PC-9 (cell line): ENCODE measurements around the gene ATXN1. TPM values are rescaled to one million over a fixed set of nuclear protein-coding genes. Genes with fewer than 3 reads are reported as not detected.
"Not testable (repeated sequence)": the region's sequence is repeated elsewhere in the genome, so short reads cannot be mapped to it uniquely, and the experiment has no call there.

ENCODE experiments used
- BruUV-seq: library from RNA; stranded (reverse); fragments of 400-500 nt; replicated peaks from 2 replicates; lab custom pipeline; 2021; lab: Mats Ljungman, UMichigan
- CTCF ChIA-PET: fragments of 300-600 bp; sonication (Branson Sonifier 250); formaldehyde crosslinking; loops from one replicate; lab custom pipeline; 2022; ENCODE audit warnings: antibody characterized with exemption; lab: Charles Lee
- POLR2A ChIA-PET: fragments of 300-600 bp; sonication (Branson Sonifier 250); formaldehyde crosslinking; loops from one replicate; lab custom pipeline; 2022; ENCODE audit warnings: antibody characterized with exemption; ENCODE audit not compliant: unreplicated experiment; lab: Charles Lee
- DNase-seq, 2 experiments: peaks; one replicate each; pipeline versions ENCODE4 v3.0.0 to v3.0.0-alpha.2; 2015 to 2022; ENCODE audit warnings: mixed read lengths in 1 of 2
- H2AFZ ChIP-seq: fragments of 200-600 bp; sonication (generic); 2 replicates; pipeline ENCODE4 v1.8.1; 2017; ENCODE audit warnings: antibody characterized with exemption
- H3F3A ChIP-seq: fragments of 200-600 bp; sonication (generic); 2 replicates; pipeline ENCODE4 v1.8.1; 2017; ENCODE audit warnings: antibody characterized with exemption, mild to moderate bottlenecking, low read depth; ENCODE audit not compliant: insufficient read depth
- H3K27ac ChIP-seq: fragments of 200-600 bp; sonication (generic); 2 replicates; pipeline ENCODE4 v1.6.1; 2016; ENCODE audit warnings: mixed run types
- H3K27me3 ChIP-seq: fragments of 200-600 bp; sonication (generic); 2 replicates; pipeline ENCODE4 v1.6.1; 2016; ENCODE audit warnings: low read depth, mixed run types; ENCODE audit not compliant: insufficient read depth
- H3K36me3 ChIP-seq: fragments of 200-600 bp; sonication (generic); 2 replicates; pipeline ENCODE4 v1.6.1; 2016; ENCODE audit warnings: low read depth, mixed run types
- H3K4me1 ChIP-seq: fragments of 200-600 bp; sonication (generic); replicated peaks from 2 replicates; pipeline ENCODE4 v1.6.1; 2016; ENCODE audit warnings: mixed run types; ENCODE audit not compliant: insufficient read depth
- H3K4me2 ChIP-seq: fragments of 200-600 bp; sonication (generic); 2 replicates; pipeline ENCODE4 v1.6.1; 2017; ENCODE audit warnings: mixed run types
- H3K4me3 ChIP-seq: fragments of 200-600 bp; sonication (generic); 2 replicates; pipeline ENCODE4 v1.6.1; 2016; ENCODE audit warnings: mixed run types
- H3K79me2 ChIP-seq: fragments of 200-600 bp; sonication (generic); 2 replicates; pipeline ENCODE4 v1.6.1; 2017; ENCODE audit warnings: low read depth, mixed run types
- H3K9me2 ChIP-seq: fragments of 200-600 bp; sonication (generic); 2 replicates; pipeline ENCODE4 v1.8.1; 2017; ENCODE audit warnings: mild to moderate bottlenecking; ENCODE audit not compliant: insufficient read depth
- H3K9me3 ChIP-seq: fragments of 200-600 bp; sonication (generic); 2 replicates; pipeline ENCODE4 v1.8.1; 2016; ENCODE audit warnings: low read depth; ENCODE audit not compliant: insufficient read depth
- H4K20me1 ChIP-seq: fragments of 200-600 bp; sonication (generic); 2 replicates; pipeline ENCODE4 v1.8.1; 2017; ENCODE audit not compliant: insufficient read depth
- CTCF ChIP-seq: fragments of 200-600 bp; sonication (generic); conservative IDR thresholded peaks from 2 replicates; pipeline ENCODE4 v1.6.1; 2017; ENCODE audit warnings: mixed run types, antibody characterized with exemption, mild to moderate bottlenecking, moderate library complexity
- EZH2 ChIP-seq: fragments of 200-600 bp; sonication (generic); IDR thresholded peaks from 2 replicates; pipeline ENCODE4 v1.8.0; 2017; ENCODE audit warnings: antibody characterized with exemption, low read depth
- intact Hi-C: fragments of 100-400 bp; cut with micrococcal nuclease; formaldehyde crosslinking; loops from one replicate; pipeline ENCODE4 v1.10.0; 2022; ENCODE audit not compliant: unreplicated experiment
- total RNA-seq: library from RNA; stranded (reverse); gene quantifications from 2 replicates; pipeline ENCODE4 v1.2.3, GENCODE V29; 2021

ATXN1 gene
- total RNA-seq, 1 experiment from 2014 or later: 42.7 TPM

DNA sequence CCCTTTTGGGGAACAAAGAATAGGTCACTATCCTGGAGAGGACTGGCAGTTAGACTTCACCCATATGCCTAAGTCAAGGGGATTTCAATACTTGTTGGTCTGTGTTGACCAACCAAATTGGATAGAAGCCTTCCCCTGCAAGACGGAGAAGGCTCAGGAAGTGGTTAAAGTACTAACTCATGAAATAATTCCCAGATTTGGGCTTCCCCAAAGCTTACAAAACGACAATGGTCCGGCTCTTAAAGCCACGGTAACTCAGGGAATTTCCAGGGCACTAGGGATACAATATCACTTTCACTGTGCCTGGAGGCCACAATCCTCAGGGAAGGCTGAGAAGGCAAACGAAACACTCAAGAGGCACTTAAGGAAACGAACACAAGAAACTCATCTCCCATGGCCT is 299.8 kb downstream of the ATXN1 start:
- Histone ChIP-seq H3K27me3 (no peaks in the 10 kb centered on the region), H3K9me3 (no peaks in the 10 kb centered on the region), H3K79me2 (no peaks in the 10 kb centered on the region), H4K20me1 (no peaks in the 10 kb centered on the region), H3K9me2 (no peaks in the 10 kb centered on the region), H3K4me3 (no peak overlapping the region), H3K4me1 (peaks cover 14% of the 10 kb centered on the region), H2AFZ (no peak overlapping the region), H3K36me3 (no peaks in the 10 kb centered on the region), H3K27ac (no peak overlapping the region), H3F3A (no peaks in the 10 kb centered on the region), H3K4me2 (no peak overlapping the region)
- no TSS peak for BruUV-seq
- intact Hi-C loops: no loop called here
- DNase-seq: no peak
- POLR2A ChIA-PET: no interaction called here
- no peak for TF ChIP-seq EZH2
- CTCF ChIA-PET: no interaction called here

- H3K27me3 ChIP-seq, DNase-seq, H3K4me2 ChIP-seq, H3K4me3 ChIP-seq, H3K36me3 ChIP-seq, H4K20me1 ChIP-seq, CTCF ChIA-PET, intact Hi-C loops, POLR2A ChIA-PET, H3K9me2 ChIP-seq, BruUV-seq, H3K27ac ChIP-seq, H3F3A ChIP-seq, H3K79me2 ChIP-seq, H2AFZ ChIP-seq, H3K9me3 ChIP-seq: not testable (repeated sequence)
- peaks cover 14% of the 10 kb centered on the region for H3K4me1 ChIP-seq
Observed at GRCh38 chr6:16459472-16459871, 301.8 kb downstream of the ATXN1 start.

GRCh38 chr6:16452348-16452747 is 308.9 kb downstream of the ATXN1 start:
- no peaks in the 10 kb centered on the region for H3K9me2 ChIP-seq
- no peaks in the 10 kb centered on the region for H3K27me3 ChIP-seq
- H2AFZ ChIP-seq: no peak overlapping the region
- no peak overlapping the region for H3K4me2 ChIP-seq
- no peaks in the 10 kb centered on the region for H3K9me3 ChIP-seq
- H3F3A ChIP-seq: no peaks in the 10 kb centered on the region
- POLR2A ChIA-PET: no interaction called here
- no peaks in the 10 kb centered on the region for H4K20me1 ChIP-seq
- no peak overlapping the region for H3K27ac ChIP-seq
- no peaks in the 10 kb centered on the region for H3K4me1 ChIP-seq
- intact Hi-C loops: no loop called here
- H3K79me2 ChIP-seq: no peaks in the 10 kb centered on the region
- H3K4me3 ChIP-seq: no peak overlapping the region
- BruUV-seq: no TSS peak
- no peak for DNase-seq
- no peak for TF ChIP-seq CTCF
- TF ChIP-seq EZH2: no peak
- H3K36me3 ChIP-seq: no peaks in the 10 kb centered on the region
- CTCF ChIA-PET: no interaction called here

GRCh38 chr6:16450821-16451220 is 310.4 kb downstream of the ATXN1 start:
- no peaks in the 10 kb centered on the region for H3K4me1 ChIP-seq
- ChIA-PET CTCF (interaction anchor here (0.6 kb wide), 1 partner anchor 138 kb away, joined by 3 read pairs; no protein-coding TSS in a partner anchor), POLR2A (no interaction called here)
- H3F3A ChIP-seq: no peaks in the 10 kb centered on the region
- no peaks in the 10 kb centered on the region for H4K20me1 ChIP-seq
- H3K4me2 ChIP-seq: no peak overlapping the region
- DNase-seq: no peak
- H3K27me3 ChIP-seq: no peaks in the 10 kb centered on the region
- H3K9me3 ChIP-seq: no peaks in the 10 kb centered on the region
- H3K79me2 ChIP-seq: no peaks in the 10 kb centered on the region
- no peak for TF ChIP-seq EZH2
- TF ChIP-seq CTCF: no peak
- H3K27ac ChIP-seq: no peak overlapping the region
- H3K4me3 ChIP-seq: no peak overlapping the region
- no peaks in the 10 kb centered on the region for H3K9me2 ChIP-seq
- BruUV-seq: no TSS peak
- intact Hi-C loops: no loop called here
- H3K36me3 ChIP-seq: no peaks in the 10 kb centered on the region
- no peak overlapping the region for H2AFZ ChIP-seq
